OCI-LY1 (cell line): ENCODE measurements around the gene RAB11FIP4.

Source experiments
- H2AFZ ChIP-seq: fragments of 200-600 bp; sonication (generic), shearing (Covaris generic); 2 replicates; pipeline ENCODE4 v1.6.0; 2014; ENCODE audit warnings: antibody characterized with exemption, mild to moderate bottlenecking, low read length
- H3F3A ChIP-seq: fragments of 200-600 bp; sonication (generic), shearing (Covaris generic); 2 replicates; pipeline ENCODE4 v1.6.0; 2014; ENCODE audit warnings: mild to moderate bottlenecking, antibody characterized with exemption, low read length, moderate library complexity; ENCODE audit not compliant: insufficient read depth
- H3K27ac ChIP-seq: fragments of 200-600 bp; sonication (generic); 2 replicates; pipeline ENCODE4 v1.5.1; 2014; ENCODE audit warnings: low read length, mixed run types, mild to moderate bottlenecking, low read depth; ENCODE audit not compliant: poor library complexity, severe bottlenecking
- H3K27me3 ChIP-seq: fragments of 200-600 bp; sonication (generic); 2 replicates; pipeline ENCODE4 v1.6.0; 2014; ENCODE audit warnings: antibody characterized with exemption, mild to moderate bottlenecking, low read length, moderate library complexity; ENCODE audit not compliant: insufficient read depth
- H3K36me3 ChIP-seq: fragments of 200-600 bp; sonication (generic); 2 replicates; pipeline ENCODE4 v1.6.1; 2014; ENCODE audit warnings: mild to moderate bottlenecking, antibody characterized with exemption, low read length, moderate library complexity, mixed read lengths; ENCODE audit not compliant: insufficient read depth
- H3K4me1 ChIP-seq: fragments of 200-600 bp; sonication (generic); 2 replicates; pipeline ENCODE4 v1.5.1; 2014; ENCODE audit warnings: mild to moderate bottlenecking, low read length, moderate library complexity; ENCODE audit not compliant: insufficient read depth, severe bottlenecking
- H3K4me2 ChIP-seq: fragments of 200-600 bp; sonication (generic), shearing (Covaris generic); 2 replicates; pipeline ENCODE4 v1.6.1; 2014; ENCODE audit warnings: low read length
- H3K4me3 ChIP-seq: fragments of 200-600 bp; sonication (generic); 2 replicates; pipeline ENCODE4 v1.5.1; 2014; ENCODE audit warnings: low read length, low read depth, mild to moderate bottlenecking, mixed read lengths; ENCODE audit not compliant: poor library complexity, severe bottlenecking
- H3K79me2 ChIP-seq: fragments of 200-600 bp; shearing (Covaris generic); 2 replicates; pipeline ENCODE4 v1.6.1; 2016; ENCODE audit warnings: mixed run types, low read length, mixed read lengths; ENCODE audit not compliant: insufficient read depth
- H3K9ac ChIP-seq: fragments of 200-600 bp; sonication (generic), shearing (Covaris generic); 2 replicates; pipeline ENCODE4 v1.6.1; 2014; ENCODE audit warnings: mild to moderate bottlenecking, low read length, mixed read lengths
- H3K9me2 ChIP-seq: fragments of 200-600 bp; sonication (generic), shearing (Covaris generic); 2 replicates; pipeline ENCODE4 v1.6.1; 2014; ENCODE audit warnings: low read depth, mild to moderate bottlenecking, low read length, mixed read lengths
- H3K9me3 ChIP-seq: fragments of 200-600 bp; shearing (Covaris generic); 2 replicates; pipeline ENCODE4 v1.6.1; 2014; ENCODE audit warnings: low read length, mixed read lengths
- H4K20me1 ChIP-seq: fragments of 200-600 bp; sonication (generic), shearing (Covaris generic); 2 replicates; pipeline ENCODE4 v1.6.0; 2016; ENCODE audit warnings: mild to moderate bottlenecking, low read length; ENCODE audit not compliant: insufficient read depth
- CTCF ChIP-seq: fragments of 200-600 bp; sonication (generic), shearing (Covaris generic); IDR thresholded peaks from 2 replicates; pipeline ENCODE4 v1.5.1; 2017; ENCODE audit warnings: mild to moderate bottlenecking, antibody characterized with exemption, low read length, moderate library complexity, mixed read lengths
- EZH2 ChIP-seq: fragments of 200-600 bp; sonication (generic), shearing (Covaris generic); IDR thresholded peaks from 2 replicates; pipeline ENCODE4 v1.8.0; 2017; ENCODE audit warnings: borderline replicate concordance, mixed run types, mild to moderate bottlenecking, antibody characterized with exemption, low read length, moderate library complexity, mixed read lengths

RAB11FIP4 gene

GRCh38 chr17:31366088-31366487 is 25.4 kb upstream of the RAB11FIP4 start:
- Histone ChIP-seq H3K27me3 (no peaks in the 10 kb centered on the region), H3K9me2 (no peaks in the 10 kb centered on the region), H3K4me3 (no peak overlapping the region), H2AFZ (no peak overlapping the region), H3F3A (no peaks in the 10 kb centered on the region), H3K36me3 (no peaks in the 10 kb centered on the region), H3K4me1 (peaks cover 21% of the 10 kb centered on the region), H3K27ac (no peak overlapping the region), H3K4me2 (no peak overlapping the region), H4K20me1 (no peaks in the 10 kb centered on the region), H3K9ac (no peak overlapping the region), H3K9me3 (no peaks in the 10 kb centered on the region), H3K79me2 (no peaks in the 10 kb centered on the region)
- TF ChIP-seq EZH2 (no peak), CTCF (no peak)

GRCh38 chr17:31369266-31369665 is 22.2 kb upstream of the RAB11FIP4 start:
- Histone ChIP-seq H2AFZ (no peak overlapping the region), H3K27me3 (no peaks in the 10 kb centered on the region), H3K36me3 (no peaks in the 10 kb centered on the region), H3K79me2 (no peaks in the 10 kb centered on the region), H3F3A (no peaks in the 10 kb centered on the region), H4K20me1 (no peaks in the 10 kb centered on the region), H3K27ac (no peak overlapping the region), H3K9ac (no peak overlapping the region), H3K4me1 (peaks cover 38% of the 10 kb centered on the region), H3K4me2 (no peak overlapping the region), H3K4me3 (no peak overlapping the region), H3K9me2 (no peaks in the 10 kb centered on the region), H3K9me3 (no peaks in the 10 kb centered on the region)
- no peak for TF ChIP-seq CTCF
- no peak for TF ChIP-seq EZH2

GRCh38 chr17:31371511-31372097 is 19.9 kb upstream of the RAB11FIP4 start:
- no peaks in the 10 kb centered on the region for H3K9me2 ChIP-seq
- H3K27ac ChIP-seq = no peak overlapping the region
- H4K20me1 ChIP-seq = no peaks in the 10 kb centered on the region
- no peaks in the 10 kb centered on the region for H3K79me2 ChIP-seq
- no peak overlapping the region for H3K4me2 ChIP-seq
- H3F3A ChIP-seq = no peaks in the 10 kb centered on the region
- no peaks in the 10 kb centered on the region for H3K9me3 ChIP-seq
- H3K4me1 ChIP-seq = peaks cover 43% of the 10 kb centered on the region
- TF ChIP-seq EZH2 (no peak), CTCF (no peak)
- H3K27me3 ChIP-seq = no peaks in the 10 kb centered on the region
- H3K9ac ChIP-seq = no peak overlapping the region
- no peak overlapping the region for H2AFZ ChIP-seq
- H3K4me3 ChIP-seq = no peak overlapping the region
- H3K36me3 ChIP-seq = no peaks in the 10 kb centered on the region
